GM18858 (cell line): ENCODE results near the gene TNK1.
"Not testable (repeated sequence)": the region's sequence is repeated elsewhere in the genome, so short reads cannot be mapped to it uniquely, and the experiment has no call there.

Source experiments
- ATAC-seq: cut with Tn5 transposase; IDR thresholded peaks from one replicate; pipeline ENCODE4 v1.9.1; 2021; ENCODE audit not compliant: unreplicated experiment

Gene TNK1

GRCh38 chr17:7380855-7381683, at the start of gene TNK1:
Gene TNK1, plus strand, starts transcription at chr17:7381089. Its CDS starts 1,838 bp downstream, at chr17:7382927.
- no peak for ATAC-seq

- ATAC-seq = no peak
Observed at GRCh38 chr17:7332111-7332510, 48.8 kb upstream of the TNK1 start.

GRCh38 chr17:7332600-7333069, 48.3 kb upstream of the TNK1 start:
- not testable (repeated sequence) for ATAC-seq

GRCh38 chr17:7334938-7335538, 45.9 kb upstream of the TNK1 start:
- ATAC-seq = no peak

- not testable (repeated sequence) for ATAC-seq
Observed at GRCh38 chr17:7335765-7336164, 45.1 kb upstream of the TNK1 start.

- ATAC-seq = no peak
Observed at GRCh38 chr17:7336240-7337175, 44.4 kb upstream of the TNK1 start, which contains the start of gene ACAP1. Gene ACAP1, plus strand, starts transcription at chr17:7336529. Its CDS starts 206 bp downstream, at chr17:7336735.

- not testable (repeated sequence) for ATAC-seq
Observed at GRCh38 chr17:7337600-7337999, 43.3 kb upstream of the TNK1 start.

- no peak for ATAC-seq
Observed at GRCh38 chr17:7340179-7340578, 40.7 kb upstream of the TNK1 start.

GRCh38 chr17:7341842-7342241, 39.0 kb upstream of the TNK1 start:
- no peak for ATAC-seq

GRCh38 chr17:7343250-7343649, 37.6 kb upstream of the TNK1 start:
- no peak for ATAC-seq

GRCh38 chr17:7346761-7347614, 33.9 kb upstream of the TNK1 start:
- ATAC-seq = no peak

GRCh38 chr17:7347630-7348477, 33.0 kb upstream of the TNK1 start:
- no peak for ATAC-seq

- ATAC-seq = no peak
Observed at GRCh38 chr17:7348478-7349242, 32.2 kb upstream of the TNK1 start.

- peak; percentile 45 for ATAC-seq
Observed at GRCh38 chr17:7351665-7352502, 29.0 kb upstream of the TNK1 start, which contains the start of gene KCTD11. Gene KCTD11, plus strand, starts transcription at chr17:7352162.

GRCh38 chr17:7352503-7352889, 28.4 kb upstream of the TNK1 start:
- ATAC-seq = no peak

GRCh38 chr17:7352910-7353635, 27.8 kb upstream of the TNK1 start:
- ATAC-seq = no peak

GRCh38 chr17:7354262-7354843, 26.5 kb upstream of the TNK1 start:
- no peak for ATAC-seq
